Activated CD4-positive, alpha-beta T cell treated with anti-CD3 and anti-CD28 coated beads, Interleukin-2, amount 10 ng/mL, durations not matched to agents 24 days and 14 days (primary cell): ENCODE results near the gene TNKS1BP1. TPM values are rescaled to one million over a fixed set of nuclear protein-coding genes. Genes with fewer than 3 reads are reported as not detected.
"Not testable (repeated sequence)": the region's sequence is repeated elsewhere in the genome, so short reads cannot be mapped to it uniquely, and the experiment has no call there.

Experiments used
- DNase-seq: peaks from one replicate; pipeline ENCODE4 v3.0.0; 2022
- H3K27ac Mint-ChIP-seq: one replicate; pipeline ENCODE4 v1.8.0; 2022; ENCODE audit warnings: mild to moderate bottlenecking, mixed read lengths
- H3K27me3 Mint-ChIP-seq: one replicate; pipeline ENCODE4 v1.8.0; 2022; ENCODE audit warnings: mixed read lengths
- H3K36me3 Mint-ChIP-seq: one replicate; pipeline ENCODE4 v1.8.0; 2022; ENCODE audit warnings: low read depth, mild to moderate bottlenecking, mixed read lengths
- H3K4me1 Mint-ChIP-seq: one replicate; pipeline ENCODE4 v1.8.0; 2021; ENCODE audit warnings: mixed read lengths
- H3K4me3 Mint-ChIP-seq: one replicate; pipeline ENCODE4 v1.8.0; 2022; ENCODE audit warnings: mild to moderate bottlenecking, moderate library complexity, mixed read lengths
- H3K9me3 Mint-ChIP-seq: one replicate; pipeline ENCODE4 v1.8.0; 2021; ENCODE audit warnings: mixed read lengths
- intact Hi-C: fragments of 100-400 bp; cut with micrococcal nuclease; formaldehyde crosslinking; loops from one replicate; pipeline ENCODE4 v1.15.1; 2023
- total RNA-seq: library from RNA; stranded (reverse); gene quantifications from 2 replicates; pipeline ENCODE4 v1.2.3, GENCODE V29; 2022

TNKS1BP1 gene
- total RNA-seq, 1 donor from 2014 or later: 24.2 TPM

- intact Hi-C loops: no loop called here
- Mint-ChIP-seq H3K27me3 (peaks cover 9% of the 10 kb centered on the region), H3K9me3 (no peaks in the 10 kb centered on the region), H3K4me1 (no peaks in the 10 kb centered on the region), H3K4me3 (no peak overlapping the region), H3K36me3 (peaks cover 7% of the 10 kb centered on the region), H3K27ac (no peak overlapping the region)
- DNase-seq: no peak
These were observed 30.3 kb downstream of the TNKS1BP1 start for GRCh38 chr11:57294225-57295131.

GRCh38 chr11:57290288-57290687, 34.5 kb downstream of the TNKS1BP1 start:
- peaks cover 9% of the 10 kb centered on the region for H3K27me3 Mint-ChIP-seq
- no peaks in the 10 kb centered on the region for H3K36me3 Mint-ChIP-seq
- no peaks in the 10 kb centered on the region for H3K4me1 Mint-ChIP-seq
- intact Hi-C loops: no loop called here
- no peak overlapping the region for H3K4me3 Mint-ChIP-seq
- H3K9me3 Mint-ChIP-seq: no peaks in the 10 kb centered on the region
- no peak for DNase-seq
- H3K27ac Mint-ChIP-seq: no peak overlapping the region

- Mint-ChIP-seq H3K27ac (no peak overlapping the region), H3K27me3 (peaks cover 9% of the 10 kb centered on the region), H3K4me3 (no peak overlapping the region), H3K4me1 (no peaks in the 10 kb centered on the region), H3K9me3 (no peaks in the 10 kb centered on the region), H3K36me3 (no peaks in the 10 kb centered on the region)
- DNase-seq: no peak
- intact Hi-C loops: no loop called here
These were observed 35.8 kb downstream of the TNKS1BP1 start for GRCh38 chr11:57288771-57289579.

- H3K27ac Mint-ChIP-seq: no peak overlapping the region
- peaks cover 9% of the 10 kb centered on the region for H3K27me3 Mint-ChIP-seq
- H3K9me3 Mint-ChIP-seq: no peaks in the 10 kb centered on the region
- H3K36me3 Mint-ChIP-seq: no peaks in the 10 kb centered on the region
- intact Hi-C loops: no loop called here
- no peak for DNase-seq
- no peak overlapping the region for H3K4me3 Mint-ChIP-seq
- H3K4me1 Mint-ChIP-seq: no peaks in the 10 kb centered on the region
These were observed 36.9 kb downstream of the TNKS1BP1 start for GRCh38 chr11:57287884-57288283.

GRCh38 chr11:57283231-57283990, 41.3 kb downstream of the TNKS1BP1 start:
- no peaks in the 10 kb centered on the region for H3K9me3 Mint-ChIP-seq
- intact Hi-C loops: no loop called here
- H3K36me3 Mint-ChIP-seq: no peaks in the 10 kb centered on the region
- H3K4me1 Mint-ChIP-seq: no peaks in the 10 kb centered on the region
- H3K27me3 Mint-ChIP-seq: peaks cover 8% of the 10 kb centered on the region
- DNase-seq: no peak
- H3K27ac Mint-ChIP-seq: no peak overlapping the region
- H3K4me3 Mint-ChIP-seq: no peak overlapping the region

GRCh38 chr11:57281546-57281945, 43.2 kb downstream of the TNKS1BP1 start:
- H3K36me3 Mint-ChIP-seq, intact Hi-C loops, H3K4me1 Mint-ChIP-seq, H3K4me3 Mint-ChIP-seq, DNase-seq, H3K9me3 Mint-ChIP-seq, H3K27ac Mint-ChIP-seq: not testable (repeated sequence)
- H3K27me3 Mint-ChIP-seq: peaks cover 16% of the 10 kb centered on the region

GRCh38 chr11:57279116-57279515, 45.6 kb downstream of the TNKS1BP1 start:
- peaks cover 4% of the 10 kb centered on the region for H3K4me1 Mint-ChIP-seq
- no peaks in the 10 kb centered on the region for H3K9me3 Mint-ChIP-seq
- H3K36me3 Mint-ChIP-seq: no peaks in the 10 kb centered on the region
- H3K27ac Mint-ChIP-seq: no peak overlapping the region
- peaks cover 22% of the 10 kb centered on the region for H3K27me3 Mint-ChIP-seq
- DNase-seq: no peak
- H3K4me3 Mint-ChIP-seq: no peak overlapping the region
- intact Hi-C loops: no loop called here

GRCh38 chr11:57278721-57279095, 46.0 kb downstream of the TNKS1BP1 start:
- intact Hi-C loops: no loop called here
- H3K36me3 Mint-ChIP-seq: no peaks in the 10 kb centered on the region
- no peaks in the 10 kb centered on the region for H3K9me3 Mint-ChIP-seq
- H3K27ac Mint-ChIP-seq: no peak overlapping the region
- H3K27me3 Mint-ChIP-seq: peaks cover 23% of the 10 kb centered on the region
- no peak for DNase-seq
- peaks cover 4% of the 10 kb centered on the region for H3K4me1 Mint-ChIP-seq
- no peak overlapping the region for H3K4me3 Mint-ChIP-seq

GRCh38 chr11:57277845-57278720, 46.7 kb downstream of the TNKS1BP1 start:
- no peak overlapping the region for H3K4me3 Mint-ChIP-seq
- DNase-seq: peak; percentile 71
- H3K36me3 Mint-ChIP-seq: no peaks in the 10 kb centered on the region
- H3K4me1 Mint-ChIP-seq: peaks cover 4% of the 10 kb centered on the region
- peaks cover 3% of the 10 kb centered on the region for H3K9me3 Mint-ChIP-seq
- H3K27ac Mint-ChIP-seq: no peak overlapping the region
- intact Hi-C loops: no loop called here
- H3K27me3 Mint-ChIP-seq: peaks cover 28% of the 10 kb centered on the region

GRCh38 chr11:57276971-57277675, 47.6 kb downstream of the TNKS1BP1 start:
- Mint-ChIP-seq H3K27ac (no peak overlapping the region), H3K27me3 (peaks cover 28% of the 10 kb centered on the region), H3K4me1 (peaks cover 4% of the 10 kb centered on the region), H3K9me3 (peaks cover 3% of the 10 kb centered on the region), H3K4me3 (no peak overlapping the region), H3K36me3 (no peaks in the 10 kb centered on the region)
- DNase-seq: no peak
- intact Hi-C loops: no loop called here

GRCh38 chr11:57276169-57276970, 48.4 kb downstream of the TNKS1BP1 start:
- Mint-ChIP-seq H3K4me1 (peaks cover 4% of the 10 kb centered on the region), H3K36me3 (no peaks in the 10 kb centered on the region), H3K27me3 (peaks cover 28% of the 10 kb centered on the region), H3K9me3 (peaks cover 3% of the 10 kb centered on the region), H3K4me3 (no peak overlapping the region), H3K27ac (no peak overlapping the region)
- intact Hi-C loops: no loop called here
- no peak for DNase-seq

GRCh38 chr11:57275582-57275981, 49.2 kb downstream of the TNKS1BP1 start:
- intact Hi-C loops: no loop called here
- H3K36me3 Mint-ChIP-seq: no peaks in the 10 kb centered on the region
- DNase-seq: no peak
- no peak overlapping the region for H3K4me3 Mint-ChIP-seq
- no peak overlapping the region for H3K27ac Mint-ChIP-seq
- H3K9me3 Mint-ChIP-seq: peaks cover 3% of the 10 kb centered on the region
- H3K4me1 Mint-ChIP-seq: peaks cover 4% of the 10 kb centered on the region
- peaks cover 26% of the 10 kb centered on the region for H3K27me3 Mint-ChIP-seq
